ENCODE measurements around the gene LRCH1. TPM values are rescaled to one million over a fixed set of nuclear protein-coding genes. Genes with fewer than 3 reads are reported as not detected.

Gene LRCH1
- total and polyA plus RNA-seq, 10 of the 15 experiments (the other 5 are each of a cell fraction or from before 2014, with no cell fraction given) = 5.3 to 48.9 (median 14.4) TPM

GRCh38 chr13:46578590-46578975 is 25.6 kb downstream of the LRCH1 start (continued):
- TF ChIP-seq IKZF1 (conservative IDR thresholded peaks at IDR 0.05) (peak; percentile 74), EZH2 (IDR thresholded peaks at IDR 0.05; ENCODE audit: borderline replicate concordance, control insufficient read depth, low read depth, low read length) (no peak), IRF3 (IDR thresholded peaks at IDR 0.05) (no peak), CREM (IDR thresholded peaks at IDR 0.05; ENCODE audit: low read depth) (peak; percentile 44; the same call in 1 of the 2 replicates), HDGF (IDR thresholded peaks at IDR 0.05) (peak; percentile 82; the same call in 1 of the 2 replicates), CBFB (IDR thresholded peaks at IDR 0.05; ENCODE audit: low read depth) (no peak), MEF2B (IDR thresholded peaks at IDR 0.05; ENCODE audit: partially characterized antibody, poor library complexity, severe bottlenecking) (peak; percentile 92), MXI1 (IDR thresholded peaks at IDR 0.05; ENCODE audit: low read depth, low read length) (no peak), HDAC6 (IDR thresholded peaks at IDR 0.05; ENCODE audit: unreplicated experiment) (no peak), NFXL1 (IDR thresholded peaks at IDR 0.05; ENCODE audit: borderline replicate concordance) (no peak), ZBTB40 (IDR thresholded peaks at IDR 0.05; ENCODE audit: borderline replicate concordance) (no peak), BHLHE40 (IDR thresholded peaks at IDR 0.05; ENCODE audit: borderline replicate concordance in 1 of 2, low read depth in 2 of 2, low read length in 1 of 2) (peak; percentile 31 to 44; a peak in 2 of 4 replicates), FOXM1 (IDR thresholded peaks at IDR 0.05; ENCODE audit: low read depth, low read length) (peak; percentile 78; the same call in 1 of the 2 replicates), ZNF384 (IDR thresholded peaks at IDR 0.05; ENCODE audit: borderline replicate concordance, low read depth, low read length) (no peak), RUNX3 (IDR thresholded peaks at IDR 0.05; ENCODE audit: low read length) (peak; percentile 58; the same call in 1 of the 2 replicates), HSF1 (IDR thresholded peaks at IDR 0.05; ENCODE audit: low read depth, low read length) (no peak), RB1 (IDR thresholded peaks at IDR 0.05; ENCODE audit: borderline replicate concordance) (no peak; the same call in 1 of the 2 replicates), SMARCA5 (IDR thresholded peaks at IDR 0.05) (no peak), CBX3 (IDR thresholded peaks at IDR 0.05; ENCODE audit: borderline replicate concordance, low read depth) (no peak), STAT3 (IDR thresholded peaks at IDR 0.05; ENCODE audit: low read depth, low read length) (no peak), BCLAF1 (IDR thresholded peaks at IDR 0.05) (no peak), MTA2 (IDR thresholded peaks at IDR 0.05; ENCODE audit: low read depth) (peak; percentile 52; the same call in 1 of the 2 replicates), CHD1 (IDR thresholded peaks at IDR 0.05; ENCODE audit: low read depth, low read length) (0 out of 2 replicates have a peak, but pooled peaks have one; percentile 10)

Measured in GM12878 (cell line).